SU-DHL-6 (cell line): ENCODE measurements around the gene GALNT17.

ENCODE experiments used
- H2AFZ ChIP-seq: fragments of 200-600 bp; sonication (generic); 2 replicates; pipeline ENCODE4 v1.6.1; 2014; ENCODE audit warnings: low read depth, mild to moderate bottlenecking, moderate library complexity, mixed read lengths, antibody characterized with exemption, low read length; ENCODE audit not compliant: severe bottlenecking
- H3F3A ChIP-seq: fragments of 200-600 bp; shearing (Covaris generic); 2 replicates; pipeline ENCODE4 v1.6.0; 2016; ENCODE audit warnings: antibody characterized with exemption, mild to moderate bottlenecking; ENCODE audit not compliant: insufficient read depth
- H3K27ac ChIP-seq: fragments of 200-600 bp; sonication (generic); 2 replicates; pipeline ENCODE4 v1.5.1; 2016; ENCODE audit warnings: low read depth, mild to moderate bottlenecking, low read length, moderate library complexity, mixed read lengths
- H3K27me3 ChIP-seq: fragments of 200-600 bp; sonication (generic), shearing (Covaris generic); 2 replicates; pipeline ENCODE4 v1.6.0; 2014; ENCODE audit warnings: mild to moderate bottlenecking, low read length
- H3K36me3 ChIP-seq: fragments of 200-600 bp; sonication (generic); 2 replicates; pipeline ENCODE4 v1.6.1; 2014; ENCODE audit warnings: mild to moderate bottlenecking, low read length, mixed read lengths
- H3K4me2 ChIP-seq: fragments of 300-600, 200-600 bp; shearing (Covaris generic), sonication (generic); 2 replicates; pipeline ENCODE4 v1.6.0; 2014; ENCODE audit warnings: low read length, low read depth, mild to moderate bottlenecking; ENCODE audit not compliant: poor library complexity, severe bottlenecking
- H3K4me3 ChIP-seq: fragments of 200-600 bp; sonication (generic); 2 replicates; pipeline ENCODE4 v1.5.1; 2014; ENCODE audit warnings: antibody characterized with exemption, low read length, mild to moderate bottlenecking, mixed read lengths; ENCODE audit not compliant: insufficient read depth, poor library complexity, severe bottlenecking
- H3K79me2 ChIP-seq: fragments of 200-600 bp; sonication (generic); 2 replicates; pipeline ENCODE4 v1.6.1; 2014; ENCODE audit warnings: mild to moderate bottlenecking, low read length, moderate library complexity; ENCODE audit not compliant: insufficient read depth
- H3K9ac ChIP-seq: fragments of 200-600 bp; sonication (generic); 2 replicates; pipeline ENCODE4 v1.7.0; 2014; ENCODE audit warnings: mild to moderate bottlenecking, low read length
- H3K9me2 ChIP-seq: fragments of 200-600 bp; sonication (generic); replicated peaks from 2 replicates; pipeline ENCODE4 v1.6.1; 2014; ENCODE audit warnings: low read length; ENCODE audit not compliant: insufficient read depth
- H3K9me3 ChIP-seq: fragments of 200-600 bp; sonication (generic); 2 replicates; pipeline ENCODE4 v1.6.1; 2014; ENCODE audit warnings: low read length, mixed read lengths; ENCODE audit not compliant: insufficient read depth
- H4K20me1 ChIP-seq: fragments of 200-600 bp; sonication (generic); 2 replicates; pipeline ENCODE4 v1.6.1; 2014; ENCODE audit warnings: low read depth, mild to moderate bottlenecking, antibody characterized with exemption, low read length, moderate library complexity, mixed read lengths
- EZH2phosphoT487 ChIP-seq: fragments of 200-600 bp; sonication (generic), shearing (Covaris generic); conservative IDR thresholded peaks from 2 replicates; pipeline ENCODE4 v1.6.1; 2018; ENCODE audit warnings: mild to moderate bottlenecking, antibody characterized with exemption, low read length, moderate library complexity, mixed read lengths
- TF ChIP-seq, protein P1 (sequence below): fragments of 200-600 bp; sonication (generic); IDR thresholded peaks from one replicate; pipeline ENCODE4 v1.5.1; 2017; ENCODE audit warnings: antibody characterized with exemption, mild to moderate bottlenecking, low read length, moderate library complexity; ENCODE audit not compliant: insufficient read depth, poor library complexity, severe bottlenecking

Gene GALNT17

DNA sequence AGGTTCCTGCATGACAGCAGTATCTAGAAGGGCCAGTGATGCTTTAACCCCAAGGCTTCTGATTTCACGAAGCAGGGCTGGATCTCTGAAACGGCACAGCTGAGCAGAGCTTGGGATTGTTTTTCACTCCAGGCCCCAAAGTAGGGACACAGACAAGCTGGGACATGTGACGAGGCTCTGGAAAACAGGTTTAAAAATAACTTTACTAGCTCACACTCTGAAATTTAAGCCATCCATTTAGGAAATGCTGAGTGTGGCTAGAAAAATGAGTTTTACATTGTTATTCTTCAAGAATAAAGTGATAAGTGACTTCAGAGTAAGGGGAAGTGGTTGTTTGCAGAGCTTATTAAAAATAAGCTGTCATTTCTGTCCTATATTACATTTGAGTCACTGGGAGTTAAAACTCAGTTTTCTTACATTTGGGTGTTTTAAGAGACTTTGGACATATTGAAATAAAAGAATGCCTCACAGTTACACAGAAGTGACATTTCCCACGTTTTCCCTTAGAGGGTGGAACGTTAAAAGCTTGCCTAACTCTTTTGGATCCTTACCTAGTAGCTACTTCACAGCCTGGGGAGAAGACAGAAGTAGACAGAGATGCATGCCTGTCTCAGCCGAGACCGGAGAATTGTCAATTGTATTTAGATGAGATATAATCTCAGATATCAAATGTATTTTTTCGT lies 107.8 kb downstream of the GALNT17 start:
- Histone ChIP-seq H3K27ac (no peak overlapping the region), H3K4me2 (no peak overlapping the region), H3K9me2 (no peaks in the 10 kb centered on the region), H2AFZ (no peak overlapping the region), H3F3A (no peaks in the 10 kb centered on the region), H3K9me3 (no peaks in the 10 kb centered on the region), H3K9ac (no peak overlapping the region), H3K36me3 (no peaks in the 10 kb centered on the region), H3K27me3 (peaks cover 6% of the 10 kb centered on the region; the same call in 1 of the 2 replicates), H3K4me3 (no peak overlapping the region), H4K20me1 (no peaks in the 10 kb centered on the region), H3K79me2 (no peaks in the 10 kb centered on the region)
- TF ChIP-seq EZH2phosphoT487: no peak
- TF ChIP-seq, protein P1, sequence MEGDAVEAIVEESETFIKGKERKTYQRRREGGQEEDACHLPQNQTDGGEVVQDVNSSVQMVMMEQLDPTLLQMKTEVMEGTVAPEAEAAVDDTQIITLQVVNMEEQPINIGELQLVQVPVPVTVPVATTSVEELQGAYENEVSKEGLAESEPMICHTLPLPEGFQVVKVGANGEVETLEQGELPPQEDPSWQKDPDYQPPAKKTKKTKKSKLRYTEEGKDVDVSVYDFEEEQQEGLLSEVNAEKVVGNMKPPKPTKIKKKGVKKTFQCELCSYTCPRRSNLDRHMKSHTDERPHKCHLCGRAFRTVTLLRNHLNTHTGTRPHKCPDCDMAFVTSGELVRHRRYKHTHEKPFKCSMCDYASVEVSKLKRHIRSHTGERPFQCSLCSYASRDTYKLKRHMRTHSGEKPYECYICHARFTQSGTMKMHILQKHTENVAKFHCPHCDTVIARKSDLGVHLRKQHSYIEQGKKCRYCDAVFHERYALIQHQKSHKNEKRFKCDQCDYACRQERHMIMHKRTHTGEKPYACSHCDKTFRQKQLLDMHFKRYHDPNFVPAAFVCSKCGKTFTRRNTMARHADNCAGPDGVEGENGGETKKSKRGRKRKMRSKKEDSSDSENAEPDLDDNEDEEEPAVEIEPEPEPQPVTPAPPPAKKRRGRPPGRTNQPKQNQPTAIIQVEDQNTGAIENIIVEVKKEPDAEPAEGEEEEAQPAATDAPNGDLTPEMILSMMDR: no peak

DNA sequence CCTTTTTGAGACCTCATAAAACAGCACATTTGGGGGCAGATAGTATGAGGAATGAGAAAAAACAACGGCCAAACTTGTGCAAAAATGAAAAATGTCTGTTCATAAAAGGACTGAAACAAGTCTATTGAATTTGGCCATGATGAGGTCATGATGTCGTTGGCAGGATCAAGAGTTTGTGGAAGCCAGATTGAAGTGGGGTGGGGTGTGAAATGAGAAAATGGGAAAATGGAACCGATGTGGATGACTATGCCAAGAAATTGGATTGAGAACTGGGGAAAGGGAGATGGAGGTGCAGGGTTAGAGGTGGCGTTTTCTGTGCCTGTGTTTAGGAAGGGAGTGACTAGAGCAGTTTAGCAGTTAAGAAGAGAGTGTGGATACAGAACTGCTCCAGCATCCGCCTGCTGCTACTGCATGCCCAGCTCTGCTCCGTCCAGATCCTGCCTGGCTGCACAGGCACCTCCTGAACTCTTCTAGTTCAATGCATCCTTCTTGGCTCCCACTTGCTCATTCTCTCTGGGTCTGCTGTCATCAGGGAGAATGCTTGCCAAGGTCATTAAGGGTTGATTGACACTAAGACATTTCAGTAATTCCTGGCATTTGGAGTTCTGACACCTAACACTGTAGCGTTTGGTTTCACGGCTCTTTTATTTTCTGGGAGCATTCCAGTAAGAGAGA lies 111.9 kb downstream of the GALNT17 start:
- Histone ChIP-seq H3K9me2 (no peaks in the 10 kb centered on the region), H3K27ac (no peak overlapping the region), H3K4me2 (no peak overlapping the region), H3K9me3 (no peaks in the 10 kb centered on the region), H3K79me2 (no peaks in the 10 kb centered on the region), H3K27me3 (peaks cover 8% of the 10 kb centered on the region; the same call in 1 of the 2 replicates), H3K4me3 (no peak overlapping the region), H3F3A (no peaks in the 10 kb centered on the region), H2AFZ (no peak overlapping the region), H4K20me1 (no peaks in the 10 kb centered on the region), H3K9ac (no peak overlapping the region), H3K36me3 (no peaks in the 10 kb centered on the region)
- TF ChIP-seq, protein P1: no peak
- TF ChIP-seq EZH2phosphoT487: no peak

DNA sequence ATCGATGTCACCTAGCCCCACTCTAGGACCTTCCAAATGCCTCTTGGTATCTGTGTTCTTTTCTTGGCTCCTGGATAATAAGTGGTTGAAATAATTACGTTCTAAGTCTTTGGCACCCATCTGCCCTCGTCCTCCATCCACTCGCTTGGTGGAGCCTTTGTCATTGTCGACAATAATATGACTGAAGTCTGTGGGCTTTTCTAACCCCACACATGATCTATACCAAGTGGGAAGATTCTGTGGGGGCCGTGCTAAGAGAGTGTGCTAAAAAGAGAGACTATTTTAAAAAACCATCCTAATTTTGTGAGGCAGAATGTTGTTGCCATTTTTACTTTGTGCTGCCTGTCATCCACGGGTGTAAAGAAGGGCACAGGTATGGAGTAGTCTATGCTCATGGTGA lies 113.1 kb downstream of the GALNT17 start:
- Histone ChIP-seq H3K4me2 (no peak overlapping the region), H4K20me1 (no peaks in the 10 kb centered on the region), H3K4me3 (no peak overlapping the region), H3F3A (no peaks in the 10 kb centered on the region), H3K27ac (no peak overlapping the region), H3K27me3 (peaks cover 8% of the 10 kb centered on the region; the same call in 1 of the 2 replicates), H2AFZ (no peak overlapping the region), H3K9ac (no peak overlapping the region), H3K36me3 (no peaks in the 10 kb centered on the region), H3K79me2 (no peaks in the 10 kb centered on the region), H3K9me3 (no peaks in the 10 kb centered on the region), H3K9me2 (no peaks in the 10 kb centered on the region)
- TF ChIP-seq, protein P1: no peak
- TF ChIP-seq EZH2phosphoT487: no peak
